ENCODE measurements around the gene ANO2. TPM values are rescaled to one million over a fixed set of nuclear protein-coding genes. Genes with fewer than 3 reads are reported as not detected.

The ANO2 gene
- total RNA-seq, 4 donors from 2014 or later, result 4.0 to 17.9 (median 5.1) TPM

- no peak overlapping the region for H3K4me3 ChIP-seq
- intact Hi-C loops (cut with DNase I), result no loop called here
- WGBS, result 95% methylated on average over 5 of the region's 5 CpGs
- no peaks in the 10 kb centered on the region for H3K9me3 ChIP-seq
- H3K27me3 ChIP-seq, result no peaks in the 10 kb centered on the region
- TF ChIP-seq EP300 (IDR thresholded peaks at IDR 0.05) (no peak), POLR2A (IDR thresholded peaks at IDR 0.05; ENCODE audit: low read depth) (no peak), CTCF (IDR thresholded peaks at IDR 0.05) (no peak), POLR2AphosphoS5 (IDR thresholded peaks at IDR 0.05) (no peak)
- no peaks in the 10 kb centered on the region for H3K4me1 ChIP-seq
- no peak overlapping the region for H3K27ac ChIP-seq (replicated peaks in 1 of 4)
- DNase-seq (ENCODE audit: extremely low spot score), result no peak
- peaks cover 0 to 30% (median 0%) of the 10 kb centered on the region in 4 donors for H3K36me3 ChIP-seq
Measured at GRCh38 chr12:5787828-5788227, 157.2 kb downstream of the ANO2 start.

DNA sequence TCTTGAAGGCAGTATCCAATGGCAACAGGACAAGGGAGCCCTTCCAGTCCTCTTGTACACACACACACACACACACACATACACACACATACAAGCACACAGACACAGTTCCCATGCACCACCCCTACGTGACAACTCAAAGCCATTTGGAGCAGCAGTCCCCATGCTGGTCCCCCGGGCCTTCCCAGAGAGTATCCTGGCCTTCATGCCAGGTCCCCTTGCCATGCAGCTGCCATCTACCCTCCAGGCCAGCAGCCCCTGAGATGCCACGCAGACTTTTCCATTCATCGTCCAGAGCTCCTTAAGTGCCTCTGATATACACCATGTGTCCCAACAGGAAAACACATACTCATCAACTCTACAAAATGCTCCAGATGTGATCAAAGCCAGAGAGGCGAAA, 159.5 kb downstream of the ANO2 start:
- Histone ChIP-seq H3K4me1 (no peaks in the 10 kb centered on the region), H3K36me3 (peaks cover 0 to 16% (median 0%) of the 10 kb centered on the region in 4 donors), H3K9me3 (no peaks in the 10 kb centered on the region), H3K27me3 (no peaks in the 10 kb centered on the region), H3K4me3 (no peak overlapping the region), H3K27ac (replicated peaks in 1 of 4) (no peak overlapping the region)
- no peak for TF ChIP-seq EP300 (IDR thresholded peaks at IDR 0.05)
- TF ChIP-seq POLR2AphosphoS5 (IDR thresholded peaks at IDR 0.05), result no peak
- no peak for TF ChIP-seq CTCF (IDR thresholded peaks at IDR 0.05)
- no peak for TF ChIP-seq POLR2A (IDR thresholded peaks at IDR 0.05; ENCODE audit: low read depth)
- DNase-seq (ENCODE audit: extremely low spot score), result no peak
- whole genome bisulfite sequencing, result 98% methylated on average over 5 of the region's 5 CpGs
- intact Hi-C loops (cut with DNase I), result no loop called here

DNA sequence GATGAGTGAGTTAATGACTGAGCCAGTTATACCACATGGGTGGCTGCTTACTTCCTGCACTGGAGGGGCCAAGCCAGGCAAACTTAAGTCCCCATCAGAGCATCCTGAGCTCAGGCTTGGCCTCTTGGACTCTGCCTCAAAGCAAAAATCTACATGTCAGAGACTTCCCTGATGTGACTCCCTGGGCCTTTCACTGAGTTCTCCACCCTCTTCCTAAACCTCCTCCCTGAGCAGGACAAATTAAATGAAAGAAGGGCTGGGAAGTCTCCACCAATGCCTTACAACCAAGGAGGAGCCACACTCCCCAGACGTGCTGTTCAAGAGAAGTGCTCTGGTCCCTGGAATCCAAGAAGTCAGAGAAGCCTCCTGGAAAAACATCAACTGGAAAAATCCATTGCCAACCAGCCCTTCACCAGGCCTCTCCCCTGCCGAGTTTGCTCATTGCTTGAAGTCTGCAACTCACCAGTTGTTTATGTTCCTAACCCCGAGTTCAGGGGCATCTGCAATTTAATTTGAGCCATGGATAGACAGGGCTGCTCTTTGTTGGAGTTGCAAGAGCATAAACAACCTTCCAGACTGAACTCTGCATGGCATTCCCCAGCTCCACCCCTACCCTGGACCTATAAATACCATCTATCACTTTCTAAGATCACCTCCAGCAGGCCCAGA, 160.5 kb downstream of the ANO2 start:
- H3K9me3 ChIP-seq, result no peaks in the 10 kb centered on the region
- H3K27me3 ChIP-seq, result no peaks in the 10 kb centered on the region
- TF ChIP-seq POLR2A (IDR thresholded peaks at IDR 0.05; ENCODE audit: low read depth), result no peak
- no peak for TF ChIP-seq POLR2AphosphoS5 (IDR thresholded peaks at IDR 0.05)
- no peak for TF ChIP-seq CTCF (IDR thresholded peaks at IDR 0.05)
- TF ChIP-seq EP300 (IDR thresholded peaks at IDR 0.05), result no peak
- peak; percentile 68 for DNase-seq (ENCODE audit: extremely low spot score)
- no peak overlapping the region for H3K4me3 ChIP-seq
- no peak overlapping the region for H3K27ac ChIP-seq (replicated peaks in 1 of 4)
- peaks cover 0 to 16% (median 0%) of the 10 kb centered on the region in 4 donors for H3K36me3 ChIP-seq
- WGBS, result 39% methylated on average over 3 of the region's 3 CpGs
- no peaks in the 10 kb centered on the region for H3K4me1 ChIP-seq
- intact Hi-C loops (cut with DNase I), result no loop called here

DNA sequence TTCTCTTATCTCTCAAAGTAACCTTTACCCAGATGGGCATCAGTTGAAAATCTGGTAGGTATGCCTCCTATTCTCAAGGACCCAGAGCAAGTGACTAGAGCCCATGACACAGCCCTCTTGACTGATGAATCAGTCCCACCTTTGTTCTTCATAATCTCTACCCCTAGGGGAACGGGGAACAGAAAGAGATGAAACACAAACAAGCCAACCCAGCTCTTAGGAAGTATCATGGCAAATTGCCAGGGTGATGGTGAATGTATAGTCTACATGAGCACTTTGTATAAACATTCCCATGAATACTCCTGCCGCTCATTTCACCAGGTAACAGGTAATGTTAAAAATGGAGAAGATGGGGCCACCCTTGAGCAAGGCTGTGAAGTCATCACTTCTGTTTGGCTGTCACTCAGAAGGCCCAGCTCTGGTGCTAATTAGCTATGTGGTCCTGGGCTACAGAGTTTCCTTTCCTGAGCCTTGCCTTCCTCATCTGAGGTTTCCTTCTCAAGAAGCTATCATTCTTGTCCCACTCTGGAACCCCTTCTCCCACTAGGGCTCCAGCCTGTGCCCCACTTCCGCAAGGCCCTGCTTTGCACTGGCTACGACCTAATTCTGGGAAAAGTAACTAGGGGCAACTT, 161.7 kb downstream of the ANO2 start:
- intact Hi-C loops (cut with DNase I), result no loop called here
- DNase-seq (ENCODE audit: extremely low spot score), result peak; percentile 60
- H3K27ac ChIP-seq (replicated peaks in 1 of 4), result no peak overlapping the region
- no peaks in the 10 kb centered on the region for H3K4me1 ChIP-seq
- TF ChIP-seq POLR2AphosphoS5 (IDR thresholded peaks at IDR 0.05) (no peak), POLR2A (IDR thresholded peaks at IDR 0.05; ENCODE audit: low read depth) (no peak), CTCF (IDR thresholded peaks at IDR 0.05) (no peak), EP300 (IDR thresholded peaks at IDR 0.05) (no peak)
- no peaks in the 10 kb centered on the region for H3K27me3 ChIP-seq
- H3K9me3 ChIP-seq, result no peaks in the 10 kb centered on the region
- no peak overlapping the region for H3K4me3 ChIP-seq
- H3K36me3 ChIP-seq, result peaks cover 0 to 16% (median 0%) of the 10 kb centered on the region in 4 donors
- WGBS, result 87% methylated on average over 4 of the region's 4 CpGs
